H9 (cell line): ENCODE data around the gene TMEM141. TPM values are rescaled to one million over a fixed set of nuclear protein-coding genes. Genes with fewer than 3 reads are reported as not detected.

Experiments used
- DNase-seq: peaks from one replicate; pipeline ENCODE4 v3.0.0-alpha.2; 2017
- H2AFZ ChIP-seq: one replicate; pipeline ENCODE4 v1.6.1; 2013; ENCODE audit warnings: mild to moderate bottlenecking, low read length, control low read depth, moderate library complexity
- H2AK5ac ChIP-seq: 2 replicates; pipeline ENCODE4 v1.6.1; 2013; ENCODE audit warnings: low read length, control low read depth, mixed read lengths; ENCODE audit not compliant: insufficient read length
- H2BK120ac ChIP-seq: one replicate; pipeline ENCODE4 v1.6.1; 2013; ENCODE audit warnings: low read depth, mild to moderate bottlenecking, low read length, control low read depth, inconsistent platforms; ENCODE audit not compliant: poor library complexity, severe bottlenecking
- H2BK12ac ChIP-seq: 2 replicates; pipeline ENCODE4 v1.6.1; 2013; ENCODE audit warnings: low read length, control low read depth, mixed read lengths, low read depth; ENCODE audit not compliant: insufficient read length
- H2BK15ac ChIP-seq: 2 replicates; pipeline ENCODE4 v1.6.1; 2013; ENCODE audit warnings: low read depth, low read length, control low read depth
- H2BK20ac ChIP-seq: one replicate; pipeline ENCODE4 v1.6.1; 2013; ENCODE audit warnings: low read depth, mild to moderate bottlenecking, low read length, control low read depth, inconsistent platforms; ENCODE audit not compliant: poor library complexity, severe bottlenecking
- H2BK5ac ChIP-seq: 2 replicates; pipeline ENCODE4 v1.6.1; 2013; ENCODE audit warnings: low read length, control low read depth, mixed read lengths; ENCODE audit not compliant: insufficient read length
- H3K14ac ChIP-seq: 2 replicates; pipeline ENCODE4 v1.6.1; 2013; ENCODE audit warnings: low read length, control low read depth; ENCODE audit not compliant: insufficient read depth
- H3K18ac ChIP-seq: 2 replicates; pipeline ENCODE4 v1.6.1; 2013; ENCODE audit warnings: low read depth, mild to moderate bottlenecking, mixed read lengths, low read length, control low read depth; ENCODE audit not compliant: insufficient read length
- H3K23ac ChIP-seq: 2 replicates; pipeline ENCODE4 v1.6.1; 2013; ENCODE audit warnings: low read length, control low read depth, mixed read lengths, low read depth; ENCODE audit not compliant: insufficient read length
- H3K23me2 ChIP-seq: 2 replicates; pipeline ENCODE4 v1.6.1; 2013; ENCODE audit warnings: low read depth, mild to moderate bottlenecking, mixed read lengths, low read length, control low read depth; ENCODE audit not compliant: insufficient read length, poor library complexity, severe bottlenecking
- H3K27ac ChIP-seq: 2 replicates; pipeline ENCODE4 v1.5.1; 2013; ENCODE audit warnings: low read length, control low read depth, mixed read lengths, low read depth; ENCODE audit not compliant: insufficient read length
- H3K27me3 ChIP-seq: 2 replicates; pipeline ENCODE4 v1.6.1; 2013; ENCODE audit warnings: low read length, control low read depth, inconsistent platforms; ENCODE audit not compliant: insufficient read depth
- H3K4ac ChIP-seq: 2 replicates; pipeline ENCODE4 v1.6.1; 2013; ENCODE audit warnings: low read depth, mild to moderate bottlenecking, control low read depth, inconsistent platforms, low read length, moderate library complexity
- H3K4me1 ChIP-seq: 2 replicates; pipeline ENCODE4 v1.6.1; 2013; ENCODE audit warnings: low read length, control low read depth, inconsistent platforms; ENCODE audit not compliant: insufficient read depth
- H3K4me2 ChIP-seq: 2 replicates; pipeline ENCODE4 v1.6.1; 2013; ENCODE audit warnings: low read length, control low read depth, mixed read lengths; ENCODE audit not compliant: insufficient read length, insufficient read depth
- H3K56ac ChIP-seq: 2 replicates; pipeline ENCODE4 v1.6.1; 2013; ENCODE audit warnings: low read depth, mild to moderate bottlenecking, mixed read lengths, low read length, control low read depth; ENCODE audit not compliant: insufficient read length
- H3K79me1 ChIP-seq: 2 replicates; pipeline ENCODE4 v1.6.1; 2013; ENCODE audit warnings: low read depth, mild to moderate bottlenecking, moderate library complexity, low read length, control low read depth, inconsistent platforms; ENCODE audit not compliant: insufficient read depth, poor library complexity, severe bottlenecking
- H3K79me2 ChIP-seq: 2 replicates; pipeline ENCODE4 v1.6.1; 2013; ENCODE audit warnings: low read length, control low read depth, inconsistent platforms; ENCODE audit not compliant: insufficient read depth
- H3K9ac ChIP-seq: 2 replicates; pipeline ENCODE4 v1.6.1; 2013; ENCODE audit warnings: low read length, control low read depth, mixed read lengths; ENCODE audit not compliant: insufficient read length; ENCODE audit errors: extremely low read depth
- H3K9me3 ChIP-seq: one replicate; pipeline ENCODE4 v1.6.1; 2013; ENCODE audit warnings: low read depth, low read length, inconsistent platforms; ENCODE audit not compliant: control insufficient read depth
- H3T11ph ChIP-seq: one replicate; pipeline ENCODE4 v1.6.1; 2013; ENCODE audit warnings: mild to moderate bottlenecking, low read length, control low read depth, inconsistent platforms
- H4K20me1 ChIP-seq: one replicate; pipeline ENCODE4 v1.6.1; 2013; ENCODE audit not compliant: control insufficient read depth, insufficient read length, insufficient read depth
- H4K5ac ChIP-seq: 2 replicates; pipeline ENCODE4 v1.6.1; 2013; ENCODE audit warnings: low read depth, mild to moderate bottlenecking, mixed read lengths, low read length, control low read depth; ENCODE audit not compliant: insufficient read length
- H4K8ac ChIP-seq: replicated peaks from 2 replicates; pipeline ENCODE4 v1.6.1; 2013; ENCODE audit warnings: low read length, control low read depth, mixed read lengths, low read depth; ENCODE audit not compliant: insufficient read length
- H4K91ac ChIP-seq: 2 replicates; pipeline ENCODE4 v1.6.1; 2013; ENCODE audit warnings: low read depth, mild to moderate bottlenecking, moderate library complexity, mixed read lengths, low read length, control low read depth; ENCODE audit not compliant: insufficient read length
- H3K27ac Mint-ChIP-seq, 3 experiments: 2 replicates in 2 of 3; 3 replicates in 1 of 3; pipeline ENCODE4 v1.8.0; 2020 to 2021; ENCODE audit warnings: mixed read lengths in 3 of 3, mild to moderate bottlenecking in 1 of 3, moderate library complexity in 1 of 3
- H3K27me3 Mint-ChIP-seq: 2 replicates; pipeline ENCODE4 v1.8.0; 2021; ENCODE audit warnings: low read depth, mild to moderate bottlenecking, moderate library complexity, mixed read lengths
- H3K36me3 Mint-ChIP-seq, 3 experiments: 2 replicates in 2 of 3; 3 replicates in 1 of 3; pipeline ENCODE4 v1.8.0; 2020 to 2021; ENCODE audit warnings: low read depth in 3 of 3, mixed read lengths in 3 of 3; ENCODE audit not compliant: insufficient read depth in 1 of 3
- H3K4me1 Mint-ChIP-seq, 2 experiments: 2 replicates each; pipeline ENCODE4 v1.8.0; 2020; ENCODE audit warnings: mixed read lengths in 2 of 2
- H3K4me3 Mint-ChIP-seq, 2 experiments: 2 replicates in 1 of 2; 3 replicates in 1 of 2; pipeline ENCODE4 v1.8.0; 2020 to 2021; ENCODE audit warnings: mild to moderate bottlenecking in 2 of 2, mixed read lengths in 2 of 2, moderate library complexity in 1 of 2
- H3K9me3 Mint-ChIP-seq, 2 experiments: 2 replicates in 1 of 2; 3 replicates in 1 of 2; pipeline ENCODE4 v1.8.0; 2020; ENCODE audit warnings: mild to moderate bottlenecking in 2 of 2, mixed read lengths in 2 of 2, moderate library complexity in 1 of 2
- CTCF ChIP-seq: fragments of 200-600 bp; sonication (generic); conservative IDR thresholded peaks from 3 replicates; pipeline ENCODE4 v1.8.0; 2021; ENCODE audit warnings: antibody characterized with exemption, mild to moderate bottlenecking
- WGBS: extraction: QIAGEN DNeasy Blood & Tissue Kit; methylation state at CpG from one replicate; pipeline ENCODE4 v1.1.7; 2013; ENCODE audit warnings: missing lambda C conversion rate, low lambda C conversion rate, mixed read lengths; ENCODE audit not compliant: insufficient read length; ENCODE audit errors: extremely low coverage; 5-methylcytosine and 5-hydroxymethylcytosine counted together
- total RNA-seq: library from RNA; stranded (reverse); gene quantifications from 2 replicates; pipeline ENCODE4 v1.2.1, GENCODE V29; 2021

TMEM141 gene
- total RNA-seq, 1 experiment from 2014 or later = 55.2 TPM

GRCh38 chr9:136827794-136828473 is 36.8 kb downstream of the TMEM141 start:
- Mint-ChIP-seq H3K27me3 (peaks cover 1% of the 10 kb centered on the region; the same call in 1 of the 2 replicates), H3K36me3 (peaks cover 17 to 60% (median 59%) of the 10 kb centered on the region in 3 experiments; a peak in 6 of 7 replicates)

More at GRCh38 chr9:136827794-136828473, 36.8 kb downstream of the TMEM141 start:
- Histone ChIP-seq H4K91ac (no peak overlapping the region), H3K9me3 (no peaks in the 10 kb centered on the region), H3K18ac (no peak overlapping the region), H2BK12ac (no peak overlapping the region), H3K23me2 (no peaks in the 10 kb centered on the region), H4K8ac (no peak overlapping the region), H3K23ac (no peak overlapping the region), H4K5ac (no peak overlapping the region), H2BK120ac (no peak overlapping the region), H4K20me1 (no peaks in the 10 kb centered on the region), H3K79me1 (peaks cover 4% of the 10 kb centered on the region), H2BK20ac (no peak overlapping the region), H3K9ac (no peak overlapping the region), H3T11ph (no peak overlapping the region), H2BK5ac (no peak overlapping the region), H2AK5ac (no peak overlapping the region), H2BK15ac (no peak overlapping the region), H3K4me1 (no peaks in the 10 kb centered on the region), H3K4ac (no peak overlapping the region), H3K27me3 (no peaks in the 10 kb centered on the region), H3K4me2 (no peak overlapping the region), H2AFZ (no peak overlapping the region), H3K27ac (no peak overlapping the region), H3K79me2 (no peaks in the 10 kb centered on the region), H3K56ac (no peak overlapping the region), H3K14ac (no peak overlapping the region)
- H3K4me1 Mint-ChIP-seq = peaks cover 0 to 7% of the 10 kb centered on the region in 2 experiments; a peak in 2 of 4 replicates
- WGBS = no CpG with 5 or more reads among the region's 14 CpGs
- no peak overlapping the region; a peak in 1 of 7 replicates for H3K27ac Mint-ChIP-seq
- DNase-seq = no peak
- TF ChIP-seq CTCF = no peak
- H3K4me3 Mint-ChIP-seq = no peak overlapping the region
- no peaks in the 10 kb centered on the region for H3K9me3 Mint-ChIP-seq
